K562 (cell line): ENCODE data around the gene KCNQ2. TPM values are rescaled to one million over a fixed set of nuclear protein-coding genes. Genes with fewer than 3 reads are reported as not detected.
A peak's percentile ranks its signal among the peaks of the same experiment; 100 is the strongest.

Source experiments
- EHMT2 ChIP-seq: fragments of 450-650 bp; IDR thresholded peaks from 2 replicates; pipeline ENCODE4 v1.6.1; 2018; ENCODE audit warnings: antibody characterized with exemption
- MLLT1 ChIP-seq, 2 experiments: fragments of 450-650 bp; IDR thresholded peaks; 2 replicates each; pipeline ENCODE4 v1.6.1; 2016
- NR3C1 ChIP-seq: sonication (generic); formaldehyde crosslinking; IDR thresholded peaks from 2 replicates; pipeline ENCODE4 v1.8.1; 2022; ENCODE audit warnings: missing genetic modification reagents
- SMAD1 ChIP-seq: fragments of 150-350 bp; IDR thresholded peaks from 2 replicates; pipeline ENCODE4 v1.6.1; 2014; ENCODE audit warnings: low read length, low read depth; ENCODE audit not compliant: partially characterized antibody
- SMAD3 ChIP-seq: fragments of 450-650 bp; formaldehyde crosslinking; conservative IDR thresholded peaks from 2 replicates; pipeline ENCODE4 v1.4.0; 2020; ENCODE audit warnings: mild to moderate bottlenecking
- SREBF2 ChIP-seq: sonication (generic); formaldehyde crosslinking; IDR thresholded peaks from 2 replicates; pipeline ENCODE4 v1.4.0; 2020; ENCODE audit warnings: mild to moderate bottlenecking, missing genetic modification reagents
- THAP12 ChIP-seq: fragments of 250-450 bp; sonication (Bioruptor Pico); IDR thresholded peaks from 2 replicates; pipeline ENCODE4 v1.9.0; 2021; ENCODE audit warnings: mild to moderate bottlenecking, inconsistent platforms
- TSHZ1 ChIP-seq: fragments of 250-450 bp; sonication (Bioruptor Pico); IDR thresholded peaks from 2 replicates; pipeline ENCODE4 v1.4.0; 2020; ENCODE audit warnings: mild to moderate bottlenecking, moderate library complexity
- ZNF407 ChIP-seq: fragments of 450-650 bp; IDR thresholded peaks from 2 replicates; pipeline ENCODE4 v1.6.1; 2016; ENCODE audit warnings: low read depth
- ZNF561 ChIP-seq: fragments of 450-650 bp; formaldehyde crosslinking; conservative IDR thresholded peaks from 2 replicates; pipeline ENCODE4 v1.4.0; 2020; ENCODE audit warnings: mild to moderate bottlenecking, moderate library complexity
- ZNF77 ChIP-seq: fragments of 250-450 bp; sonication (Bioruptor Pico); IDR thresholded peaks from 2 replicates; pipeline ENCODE4 v1.5.0; 2020
- polyA plus RNA-seq, 8 experiments: library from polyadenylated mRNA; depleted of rRNA in 4 of 8; stranded (reverse) in 5 of 8; unstranded in 3 of 8; fragments of >200 nt; fragmentation: Nextera tagmentation in 2 of 8; fragmentation: Illumina TruSeq in 1 of 8; extraction: Ambion mirVana in 2 of 8; extraction: Trizol in 1 of 8; gene quantifications; 2 replicates each; pipeline versions ENCODE4 v1.2.1 to v1.2.3, GENCODE V29; 2011 to 2014; ENCODE audit warnings: inconsistent platforms in 1 of 8, missing spikeins in 1 of 8
- total RNA-seq, 7 experiments: library from RNA; depleted of rRNA in 6 of 7; stranded (reverse); fragments of >200 nt in 6 of 7; fragmentation: Illumina TruSeq in 2 of 7; extraction: Trizol in 2 of 7; gene quantifications; 2 replicates each; pipeline versions ENCODE4 v1.2.1 to v1.2.3, GENCODE V29; 2011 to 2021; ENCODE audit warnings: low replicate concordance in 1 of 7

Gene KCNQ2
- total and polyA plus RNA-seq, 9 of the 15 experiments (the other 6 are each of a cell fraction or from before 2014, with no cell fraction given) = 0.13 to 0.16 TPM; not detected in 7

GRCh38 chr20:63461104-63461763 is 11.2 kb downstream of the KCNQ2 start (continued):
- TF ChIP-seq THAP12 (CRISPR knock-in tag) (no peak), SMAD3 (CRISPR knock-in tag) (no peak), SREBF2 (CRISPR knock-in tag) (no peak), ZNF561 (CRISPR knock-in tag) (no peak), ZNF77 (no peak), ZNF407 (no peak), MLLT1 (IDR thresholded peaks at IDR 0.05) (no peak), SMAD1 (no peak), EHMT2 (peak; percentile 94), TSHZ1 (CRISPR knock-in tag) (no peak), NR3C1 (peak; percentile 71; the same call in 1 of the 2 replicates)
